GM12878 (cell line): ENCODE results near the gene CFAP61. TPM values are rescaled to one million over a fixed set of nuclear protein-coding genes. Genes with fewer than 3 reads are reported as not detected.
A peak's percentile ranks its signal among the peaks of the same experiment; 100 is the strongest.

Experiments
- ATAC-seq: fragments of 200-7000 bp; cut with Tn5 transposase; 3 replicates; pipeline ENCODE4 v1.9.1; 2020; ENCODE audit warnings: mild to moderate bottlenecking, moderate library complexity
- BruUV-seq: library from RNA; stranded (reverse); fragments of 400-500 nt; replicated peaks from 2 replicates; lab custom pipeline; 2021; lab: Mats Ljungman, UMichigan
- CTCF ChIA-PET: fragments of 300-600 bp; sonication (Branson Sonifier 250); formaldehyde crosslinking; extraction: SDS; loops from one replicate; lab custom pipeline; 2021; ENCODE audit warnings: inconsistent platforms; lab: Yijun Ruan, JAX
- POLR2A ChIA-PET: fragments of 350-600 bp; formaldehyde crosslinking; extraction: SDS; loops from one replicate; lab custom pipeline; 2021; ENCODE audit warnings: inconsistent platforms; lab: Charles Lee
- RAD21 ChIA-PET: fragments of 300-600 bp; sonication (Branson Sonifier 250); formaldehyde crosslinking; loops from one replicate; lab custom pipeline; 2023; ENCODE audit warnings: antibody characterized with exemption; ENCODE audit not compliant: unreplicated experiment; lab: Charles Lee
- SMC1A ChIA-PET: fragments of 300-600 bp; sonication (Branson Sonifier 250); formaldehyde crosslinking; loops from one replicate; lab custom pipeline; 2023; ENCODE audit not compliant: unreplicated experiment, uncharacterized antibody; lab: Charles Lee
- DNase-seq: peaks from one replicate; pipeline ENCODE4 v3.0.0-alpha.2; 2011; ENCODE audit warnings: low read depth, low spot score
- FAIRE-seq: peaks from 3 replicates; lab custom pipeline; 2011; peaks lifted over from hg19 to GRCh38; lab: Jason Lieb, UNC
- H2AFZ ChIP-seq: 2 replicates; pipeline ENCODE4 v1.6.0; 2011; ENCODE audit warnings: low read depth, low read length, control low read depth; ENCODE audit not compliant: control insufficient read depth
- H3K27ac ChIP-seq: 2 replicates; pipeline ENCODE4 v1.5.1; 2011; ENCODE audit warnings: control low read depth; ENCODE audit not compliant: control insufficient read depth, insufficient read depth
- H3K27me3 ChIP-seq, 2 experiments: replicated peaks in 1 of 2; 2 replicates each; pipeline versions ENCODE4 v1.6.0 to v1.6.1; 2011; ENCODE audit warnings: low read length in 1 of 2; ENCODE audit not compliant: control insufficient read depth in 2 of 2, insufficient read depth in 2 of 2
- H3K36me3 ChIP-seq, 2 experiments: 2 replicates each; pipeline ENCODE4 v1.5.1; 2011; ENCODE audit warnings: low read length in 1 of 2; ENCODE audit not compliant: control insufficient read depth in 2 of 2, insufficient read depth in 2 of 2
- H3K4me1 ChIP-seq: 2 replicates; pipeline ENCODE4 v1.6.1; 2011; ENCODE audit warnings: mild to moderate bottlenecking, low read length, moderate library complexity, mixed read lengths; ENCODE audit not compliant: control insufficient read depth, insufficient read depth
- H3K4me2 ChIP-seq: 2 replicates; pipeline ENCODE4 v1.6.0; 2011; ENCODE audit warnings: control low read depth; ENCODE audit not compliant: control insufficient read depth, insufficient read depth
- H3K4me3 ChIP-seq: fragments of 200-600 bp; sonication (generic); 2 replicates; pipeline ENCODE4 v1.5.1; 2016
- H3K79me2 ChIP-seq: 2 replicates; pipeline ENCODE4 v1.6.0; 2011; ENCODE audit warnings: low read length; ENCODE audit not compliant: control insufficient read depth, insufficient read depth
- H3K9ac ChIP-seq: 2 replicates; pipeline ENCODE4 v1.8.0; 2011; ENCODE audit warnings: low read length, control low read depth, mixed read lengths; ENCODE audit not compliant: control insufficient read depth, insufficient read depth
- H3K9me3 ChIP-seq: replicated peaks from 3 replicates; pipeline ENCODE4 v1.5.1; 2011; ENCODE audit warnings: mild to moderate bottlenecking, low read length; ENCODE audit not compliant: control insufficient read depth, insufficient read depth
- H4K20me1 ChIP-seq: 2 replicates; pipeline ENCODE4 v1.6.0; 2011; ENCODE audit not compliant: control insufficient read depth, insufficient read depth
- NKRF ChIP-seq: fragments of 450-650 bp; conservative IDR thresholded peaks from 2 replicates; pipeline ENCODE4 v1.6.1; 2017; ENCODE audit warnings: mild to moderate bottlenecking, moderate library complexity
- RAD51 ChIP-seq: fragments of 450-650 bp; IDR thresholded peaks from 2 replicates; pipeline ENCODE4 v1.6.1; 2016; ENCODE audit warnings: moderate library complexity, mild to moderate bottlenecking, inconsistent platforms
- SKIL ChIP-seq: fragments of 450-650 bp; IDR thresholded peaks from 2 replicates; pipeline ENCODE4 v1.6.1; 2017; ENCODE audit warnings: mild to moderate bottlenecking, low read depth, inconsistent platforms; ENCODE audit not compliant: poor library complexity, severe bottlenecking
- WGBS: methylation state at CpG from one replicate; pipeline ENCODE4 v1.1.6; 2016; ENCODE audit warnings: low lambda C conversion rate; ENCODE audit not compliant: insufficient replicate concordance, insufficient coverage; ENCODE audit errors: missing lambda C conversion rate; 5-methylcytosine and 5-hydroxymethylcytosine counted together
- in situ Hi-C: fragments of 300-500 bp; cut with MboI; formaldehyde crosslinking; loops from 9 replicates; pipeline ENCODE4 v1.14.3; 2018; ENCODE audit warnings: mixed read lengths
- intact Hi-C: fragments of 100-400 bp; cut with micrococcal nuclease; formaldehyde crosslinking; loops from one replicate; pipeline ENCODE4 v1.14.2; 2022; ENCODE audit not compliant: unreplicated experiment
- polyA plus RNA-seq, 11 experiments: library from polyadenylated mRNA; depleted of rRNA in 4 of 11; unstranded in 6 of 11; stranded (reverse) in 5 of 11; fragments of >200 nt; fragmentation: Nextera tagmentation in 4 of 11; fragmentation: Illumina TruSeq in 1 of 11; extraction: Ambion mirVana in 4 of 11; extraction: Trizol in 1 of 11; gene quantifications; 1 replicate in 1 of 11; 2 replicates in 10 of 11; pipeline versions ENCODE4 v1.2.1 to v1.2.3, GENCODE V29; 2011 to 2016; ENCODE audit warnings: inconsistent platforms in 2 of 11, missing spikeins in 2 of 11, low read depth in 1 of 11
- total RNA-seq, 4 experiments: library from RNA; depleted of rRNA in 3 of 4; stranded (reverse); fragments of >200 nt in 3 of 4; fragmentation: Illumina TruSeq in 1 of 4; extraction: Trizol in 1 of 4; gene quantifications; 2 replicates each; pipeline versions ENCODE4 v1.2.1 to v1.2.3, GENCODE V29; 2013 to 2021

CFAP61 gene
- total and polyA plus RNA-seq, 10 of the 15 experiments (the other 5 are each of a cell fraction or from before 2014, with no cell fraction given) = 0.11 to 0.41 (median 0.24) TPM; not detected in 7

DNA sequence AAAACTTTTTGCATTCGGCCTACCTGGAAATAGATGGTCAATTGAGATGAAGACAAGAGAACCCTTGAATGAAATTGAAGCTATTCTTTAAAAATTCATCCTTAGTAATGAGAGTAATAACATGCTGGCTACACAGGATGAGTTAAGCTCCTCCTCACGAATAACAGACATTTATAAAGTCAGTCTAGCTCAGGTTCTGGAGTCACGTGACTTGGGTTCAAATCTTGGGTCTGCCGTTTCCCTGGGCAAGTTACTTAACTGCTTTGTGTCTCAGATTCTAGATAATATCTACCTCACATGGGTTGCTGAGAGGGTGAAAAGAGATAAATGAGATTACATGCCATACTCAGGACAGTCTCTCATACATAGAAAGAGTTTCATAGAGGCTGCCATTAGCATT, 214.2 kb downstream of the CFAP61 start:
- FAIRE-seq = no peak
- H2AFZ ChIP-seq = no peak overlapping the region
- in situ Hi-C loops = no loop called here
- ATAC-seq = no peak
- no peak for DNase-seq
- no peaks in the 10 kb centered on the region for H3K27me3 ChIP-seq
- BruUV-seq = no TSS peak
- WGBS = 26% methylated on average over 4 of the region's 4 CpGs
- ChIA-PET CTCF (interaction anchor here (1.7 kb wide), 1 partner anchor 93 kb away, joined by 3 read pairs; no protein-coding TSS in a partner anchor), POLR2A (no interaction called here), SMC1A (interaction anchor here (1.0 kb wide), 1 partner anchor 300 kb away, joined by 4 read pairs; no protein-coding TSS in a partner anchor), RAD21 (interaction anchor here (0.8 kb wide), 1 partner anchor 24 kb away, joined by 4 read pairs; no protein-coding TSS in a partner anchor)
- H3K79me2 ChIP-seq = no peaks in the 10 kb centered on the region
- H3K4me2 ChIP-seq = no peak overlapping the region
- no peak overlapping the region for H3K9ac ChIP-seq
- intact Hi-C loops = no loop called here
- no peak overlapping the region for H3K27ac ChIP-seq
- TF ChIP-seq RAD51 (0 out of 2 replicates have a peak, but pooled peaks have one; percentile 23), SKIL (no peak), NKRF (no peak)
- H4K20me1 ChIP-seq = no peaks in the 10 kb centered on the region
- no peaks in the 10 kb centered on the region for H3K36me3 ChIP-seq
- no peak overlapping the region for H3K4me3 ChIP-seq
- no peaks in the 10 kb centered on the region for H3K4me1 ChIP-seq
- H3K9me3 ChIP-seq = no peaks in the 10 kb centered on the region; the same call in 2 of the 3 replicates
